H9 (cell line): Measurements from ENCODE around the gene ANKRD13D. TPM values are rescaled to one million over a fixed set of nuclear protein-coding genes. Genes with fewer than 3 reads are reported as not detected.

Experiments used
- DNase-seq: peaks from one replicate; pipeline ENCODE4 v3.0.0-alpha.2; 2017
- H2AFZ ChIP-seq: one replicate; pipeline ENCODE4 v1.6.1; 2013; ENCODE audit warnings: mild to moderate bottlenecking, low read length, control low read depth, moderate library complexity
- H2AK5ac ChIP-seq: 2 replicates; pipeline ENCODE4 v1.6.1; 2013; ENCODE audit warnings: low read length, control low read depth, mixed read lengths; ENCODE audit not compliant: insufficient read length
- H2BK120ac ChIP-seq: one replicate; pipeline ENCODE4 v1.6.1; 2013; ENCODE audit warnings: low read depth, mild to moderate bottlenecking, low read length, control low read depth, inconsistent platforms; ENCODE audit not compliant: poor library complexity, severe bottlenecking
- H2BK12ac ChIP-seq: 2 replicates; pipeline ENCODE4 v1.6.1; 2013; ENCODE audit warnings: low read length, control low read depth, mixed read lengths, low read depth; ENCODE audit not compliant: insufficient read length
- H2BK15ac ChIP-seq: 2 replicates; pipeline ENCODE4 v1.6.1; 2013; ENCODE audit warnings: low read depth, low read length, control low read depth
- H2BK20ac ChIP-seq: one replicate; pipeline ENCODE4 v1.6.1; 2013; ENCODE audit warnings: low read depth, mild to moderate bottlenecking, low read length, control low read depth, inconsistent platforms; ENCODE audit not compliant: poor library complexity, severe bottlenecking
- H2BK5ac ChIP-seq: 2 replicates; pipeline ENCODE4 v1.6.1; 2013; ENCODE audit warnings: low read length, control low read depth, mixed read lengths; ENCODE audit not compliant: insufficient read length
- H3K14ac ChIP-seq: 2 replicates; pipeline ENCODE4 v1.6.1; 2013; ENCODE audit warnings: low read length, control low read depth; ENCODE audit not compliant: insufficient read depth
- H3K18ac ChIP-seq: 2 replicates; pipeline ENCODE4 v1.6.1; 2013; ENCODE audit warnings: low read depth, mild to moderate bottlenecking, mixed read lengths, low read length, control low read depth; ENCODE audit not compliant: insufficient read length
- H3K23ac ChIP-seq: 2 replicates; pipeline ENCODE4 v1.6.1; 2013; ENCODE audit warnings: low read length, control low read depth, mixed read lengths, low read depth; ENCODE audit not compliant: insufficient read length
- H3K23me2 ChIP-seq: 2 replicates; pipeline ENCODE4 v1.6.1; 2013; ENCODE audit warnings: low read depth, mild to moderate bottlenecking, mixed read lengths, low read length, control low read depth; ENCODE audit not compliant: insufficient read length, poor library complexity, severe bottlenecking
- H3K27ac ChIP-seq: 2 replicates; pipeline ENCODE4 v1.5.1; 2013; ENCODE audit warnings: low read length, control low read depth, mixed read lengths, low read depth; ENCODE audit not compliant: insufficient read length
- H3K27me3 ChIP-seq: 2 replicates; pipeline ENCODE4 v1.6.1; 2013; ENCODE audit warnings: low read length, control low read depth, inconsistent platforms; ENCODE audit not compliant: insufficient read depth
- H3K4ac ChIP-seq: 2 replicates; pipeline ENCODE4 v1.6.1; 2013; ENCODE audit warnings: low read depth, mild to moderate bottlenecking, control low read depth, inconsistent platforms, low read length, moderate library complexity
- H3K4me1 ChIP-seq: 2 replicates; pipeline ENCODE4 v1.6.1; 2013; ENCODE audit warnings: low read length, control low read depth, inconsistent platforms; ENCODE audit not compliant: insufficient read depth
- H3K4me2 ChIP-seq: 2 replicates; pipeline ENCODE4 v1.6.1; 2013; ENCODE audit warnings: low read length, control low read depth, mixed read lengths; ENCODE audit not compliant: insufficient read length, insufficient read depth
- H3K56ac ChIP-seq: 2 replicates; pipeline ENCODE4 v1.6.1; 2013; ENCODE audit warnings: low read depth, mild to moderate bottlenecking, mixed read lengths, low read length, control low read depth; ENCODE audit not compliant: insufficient read length
- H3K79me1 ChIP-seq: 2 replicates; pipeline ENCODE4 v1.6.1; 2013; ENCODE audit warnings: low read depth, mild to moderate bottlenecking, moderate library complexity, low read length, control low read depth, inconsistent platforms; ENCODE audit not compliant: insufficient read depth, poor library complexity, severe bottlenecking
- H3K79me2 ChIP-seq: 2 replicates; pipeline ENCODE4 v1.6.1; 2013; ENCODE audit warnings: low read length, control low read depth, inconsistent platforms; ENCODE audit not compliant: insufficient read depth
- H3K9ac ChIP-seq: 2 replicates; pipeline ENCODE4 v1.6.1; 2013; ENCODE audit warnings: low read length, control low read depth, mixed read lengths; ENCODE audit not compliant: insufficient read length; ENCODE audit errors: extremely low read depth
- H3K9me3 ChIP-seq: one replicate; pipeline ENCODE4 v1.6.1; 2013; ENCODE audit warnings: low read depth, low read length, inconsistent platforms; ENCODE audit not compliant: control insufficient read depth
- H3T11ph ChIP-seq: one replicate; pipeline ENCODE4 v1.6.1; 2013; ENCODE audit warnings: mild to moderate bottlenecking, low read length, control low read depth, inconsistent platforms
- H4K20me1 ChIP-seq: one replicate; pipeline ENCODE4 v1.6.1; 2013; ENCODE audit not compliant: control insufficient read depth, insufficient read length, insufficient read depth
- H4K5ac ChIP-seq: 2 replicates; pipeline ENCODE4 v1.6.1; 2013; ENCODE audit warnings: low read depth, mild to moderate bottlenecking, mixed read lengths, low read length, control low read depth; ENCODE audit not compliant: insufficient read length
- H4K8ac ChIP-seq: replicated peaks from 2 replicates; pipeline ENCODE4 v1.6.1; 2013; ENCODE audit warnings: low read length, control low read depth, mixed read lengths, low read depth; ENCODE audit not compliant: insufficient read length
- H4K91ac ChIP-seq: 2 replicates; pipeline ENCODE4 v1.6.1; 2013; ENCODE audit warnings: low read depth, mild to moderate bottlenecking, moderate library complexity, mixed read lengths, low read length, control low read depth; ENCODE audit not compliant: insufficient read length
- H3K27ac Mint-ChIP-seq, 3 experiments: 2 replicates in 2 of 3; 3 replicates in 1 of 3; pipeline ENCODE4 v1.8.0; 2020 to 2021; ENCODE audit warnings: mixed read lengths in 3 of 3, mild to moderate bottlenecking in 1 of 3, moderate library complexity in 1 of 3
- H3K27me3 Mint-ChIP-seq: 2 replicates; pipeline ENCODE4 v1.8.0; 2021; ENCODE audit warnings: low read depth, mild to moderate bottlenecking, moderate library complexity, mixed read lengths
- H3K36me3 Mint-ChIP-seq, 3 experiments: 2 replicates in 2 of 3; 3 replicates in 1 of 3; pipeline ENCODE4 v1.8.0; 2020 to 2021; ENCODE audit warnings: low read depth in 3 of 3, mixed read lengths in 3 of 3; ENCODE audit not compliant: insufficient read depth in 1 of 3
- H3K4me1 Mint-ChIP-seq, 2 experiments: 2 replicates each; pipeline ENCODE4 v1.8.0; 2020; ENCODE audit warnings: mixed read lengths in 2 of 2
- H3K4me3 Mint-ChIP-seq, 2 experiments: 2 replicates in 1 of 2; 3 replicates in 1 of 2; pipeline ENCODE4 v1.8.0; 2020 to 2021; ENCODE audit warnings: mild to moderate bottlenecking in 2 of 2, mixed read lengths in 2 of 2, moderate library complexity in 1 of 2
- H3K9me3 Mint-ChIP-seq, 2 experiments: 2 replicates in 1 of 2; 3 replicates in 1 of 2; pipeline ENCODE4 v1.8.0; 2020; ENCODE audit warnings: mild to moderate bottlenecking in 2 of 2, mixed read lengths in 2 of 2, moderate library complexity in 1 of 2
- WGBS: extraction: QIAGEN DNeasy Blood & Tissue Kit; methylation state at CpG from one replicate; pipeline ENCODE4 v1.1.7; 2013; ENCODE audit warnings: missing lambda C conversion rate, low lambda C conversion rate, mixed read lengths; ENCODE audit not compliant: insufficient read length; ENCODE audit errors: extremely low coverage; 5-methylcytosine and 5-hydroxymethylcytosine counted together
- total RNA-seq: library from RNA; stranded (reverse); gene quantifications from 2 replicates; pipeline ENCODE4 v1.2.1, GENCODE V29; 2021
- TF ChIP-seq, protein P1 (sequence below): fragments of 200-600 bp; sonication (generic); conservative IDR thresholded peaks from 3 replicates; pipeline ENCODE4 v1.8.0; 2021; ENCODE audit warnings: antibody characterized with exemption, mild to moderate bottlenecking

ANKRD13D gene
- total RNA-seq, 1 experiment from 2014 or later, result 42.1 TPM

DNA sequence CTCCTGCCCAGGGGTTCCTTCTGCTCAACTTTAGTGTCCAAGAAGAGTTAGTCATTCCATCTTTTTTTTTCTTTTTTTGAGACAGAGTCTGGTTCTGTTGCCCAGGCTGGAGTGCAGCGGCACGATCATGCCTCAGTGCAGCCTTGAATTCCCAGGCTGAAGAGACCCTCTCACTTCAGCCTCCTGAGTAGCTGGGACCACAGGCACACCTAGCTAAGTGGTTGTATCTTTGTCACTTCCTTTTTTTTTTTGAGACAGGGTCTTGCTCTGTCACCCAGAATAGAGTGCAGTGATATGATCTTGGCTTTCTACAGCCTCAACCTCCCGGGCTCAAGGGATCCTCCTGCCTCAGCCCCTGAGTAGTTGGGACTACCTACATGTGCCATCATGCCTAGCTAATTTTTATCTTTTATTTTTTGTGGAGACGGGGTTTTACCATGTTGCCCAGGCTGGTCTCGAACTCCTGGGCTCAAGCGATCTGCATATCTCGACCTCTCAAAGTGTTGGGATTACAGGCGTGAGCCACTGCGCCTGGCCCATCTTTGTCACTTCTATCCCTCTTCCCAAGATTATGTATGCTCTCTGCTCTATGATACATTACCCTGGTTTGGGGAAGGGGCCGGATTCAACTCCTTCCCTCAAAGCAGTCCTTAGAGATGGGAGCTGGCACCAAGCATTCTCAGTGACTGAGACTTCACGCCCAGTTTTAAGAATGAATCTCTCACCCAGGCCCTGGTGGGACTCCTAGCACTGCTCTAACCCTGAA, 24.2 kb downstream of the ANKRD13D start:
- Histone ChIP-seq H3K9me3 (no peaks in the 10 kb centered on the region), H3K14ac (no peak overlapping the region), H3K79me1 (no peaks in the 10 kb centered on the region), H3K4ac (no peak overlapping the region), H3K18ac (no peak overlapping the region), H2BK15ac (no peak overlapping the region), H3K9ac (no peak overlapping the region), H4K20me1 (no peaks in the 10 kb centered on the region), H2BK120ac (no peak overlapping the region), H3K56ac (no peak overlapping the region), H3K27ac (no peak overlapping the region), H3T11ph (no peak overlapping the region), H4K5ac (no peak overlapping the region), H2AK5ac (no peak overlapping the region), H2BK5ac (no peak overlapping the region), H4K91ac (no peak overlapping the region), H3K27me3 (peaks cover 3% of the 10 kb centered on the region; the same call in 1 of the 2 replicates), H4K8ac (no peak overlapping the region), H3K23ac (no peak overlapping the region), H3K79me2 (no peaks in the 10 kb centered on the region), H3K23me2 (peaks cover 13% of the 10 kb centered on the region), H2BK20ac (no peak overlapping the region), H3K4me1 (no peaks in the 10 kb centered on the region), H3K4me2 (no peak overlapping the region), H2BK12ac (no peak overlapping the region), H2AFZ (no peak overlapping the region)
- H3K27me3 Mint-ChIP-seq, result peaks cover 18% of the 10 kb centered on the region
- H3K4me1 Mint-ChIP-seq, result peaks cover under 1% of the 10 kb centered on the region in 2 experiments; a peak in 3 of 4 replicates
- H3K9me3 Mint-ChIP-seq, result no peaks in the 10 kb centered on the region; a peak in 1 of 5 replicates
- peak overlapping the region in 1 of 2 experiments; percentile 5; a peak in 2 of 5 replicates for H3K4me3 Mint-ChIP-seq
- WGBS, result no CpG with 5 or more reads among the region's 11 CpGs
- no peak overlapping the region for H3K27ac Mint-ChIP-seq
- no peak for DNase-seq
- TF ChIP-seq, protein P1, sequence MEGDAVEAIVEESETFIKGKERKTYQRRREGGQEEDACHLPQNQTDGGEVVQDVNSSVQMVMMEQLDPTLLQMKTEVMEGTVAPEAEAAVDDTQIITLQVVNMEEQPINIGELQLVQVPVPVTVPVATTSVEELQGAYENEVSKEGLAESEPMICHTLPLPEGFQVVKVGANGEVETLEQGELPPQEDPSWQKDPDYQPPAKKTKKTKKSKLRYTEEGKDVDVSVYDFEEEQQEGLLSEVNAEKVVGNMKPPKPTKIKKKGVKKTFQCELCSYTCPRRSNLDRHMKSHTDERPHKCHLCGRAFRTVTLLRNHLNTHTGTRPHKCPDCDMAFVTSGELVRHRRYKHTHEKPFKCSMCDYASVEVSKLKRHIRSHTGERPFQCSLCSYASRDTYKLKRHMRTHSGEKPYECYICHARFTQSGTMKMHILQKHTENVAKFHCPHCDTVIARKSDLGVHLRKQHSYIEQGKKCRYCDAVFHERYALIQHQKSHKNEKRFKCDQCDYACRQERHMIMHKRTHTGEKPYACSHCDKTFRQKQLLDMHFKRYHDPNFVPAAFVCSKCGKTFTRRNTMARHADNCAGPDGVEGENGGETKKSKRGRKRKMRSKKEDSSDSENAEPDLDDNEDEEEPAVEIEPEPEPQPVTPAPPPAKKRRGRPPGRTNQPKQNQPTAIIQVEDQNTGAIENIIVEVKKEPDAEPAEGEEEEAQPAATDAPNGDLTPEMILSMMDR, result no peak
- peaks cover 0 to 15% (median 8%) of the 10 kb centered on the region in 3 experiments; a peak in 5 of 7 replicates for H3K36me3 Mint-ChIP-seq
